Measurements from ENCODE around the gene NPAS3. TPM values are rescaled to one million over a fixed set of nuclear protein-coding genes. Genes with fewer than 3 reads are reported as not detected.

The NPAS3 gene
- total RNA-seq, 4 donors from 2014 or later, result 0.13 to 1.1 (median 0.47) TPM; not detected in 1

DNA sequence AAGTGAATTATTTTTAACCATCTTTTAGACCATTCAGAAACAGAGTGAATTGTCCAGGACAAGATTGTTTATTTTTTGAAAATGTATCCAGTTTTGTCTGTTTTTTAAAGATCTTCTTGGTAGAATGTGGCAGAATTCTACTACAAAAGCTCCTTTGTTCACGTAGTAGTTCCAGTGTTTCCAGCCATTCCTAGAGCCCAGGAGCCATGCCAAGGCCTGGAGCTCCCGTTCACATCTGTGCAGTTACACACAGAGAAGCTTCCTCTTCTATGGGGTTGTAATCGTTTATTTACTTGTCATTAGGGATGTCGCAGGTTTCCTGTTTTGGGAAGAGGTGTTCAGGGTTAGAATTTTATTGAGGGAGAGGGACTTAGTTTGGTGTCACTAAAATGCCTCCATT, 409.8 kb downstream of the NPAS3 start:
- no peaks in the 10 kb centered on the region for H3K4me1 ChIP-seq
- H3K9me3 ChIP-seq, result no peaks in the 10 kb centered on the region
- no peak for DNase-seq
- intact Hi-C loops (cut with DNase I), result no loop called here
- no peaks in the 10 kb centered on the region for H3K27me3 ChIP-seq
- H3K36me3 ChIP-seq, result no peaks in the 10 kb centered on the region
- H3K27ac ChIP-seq, result no peak overlapping the region
- TF ChIP-seq, protein P1, sequence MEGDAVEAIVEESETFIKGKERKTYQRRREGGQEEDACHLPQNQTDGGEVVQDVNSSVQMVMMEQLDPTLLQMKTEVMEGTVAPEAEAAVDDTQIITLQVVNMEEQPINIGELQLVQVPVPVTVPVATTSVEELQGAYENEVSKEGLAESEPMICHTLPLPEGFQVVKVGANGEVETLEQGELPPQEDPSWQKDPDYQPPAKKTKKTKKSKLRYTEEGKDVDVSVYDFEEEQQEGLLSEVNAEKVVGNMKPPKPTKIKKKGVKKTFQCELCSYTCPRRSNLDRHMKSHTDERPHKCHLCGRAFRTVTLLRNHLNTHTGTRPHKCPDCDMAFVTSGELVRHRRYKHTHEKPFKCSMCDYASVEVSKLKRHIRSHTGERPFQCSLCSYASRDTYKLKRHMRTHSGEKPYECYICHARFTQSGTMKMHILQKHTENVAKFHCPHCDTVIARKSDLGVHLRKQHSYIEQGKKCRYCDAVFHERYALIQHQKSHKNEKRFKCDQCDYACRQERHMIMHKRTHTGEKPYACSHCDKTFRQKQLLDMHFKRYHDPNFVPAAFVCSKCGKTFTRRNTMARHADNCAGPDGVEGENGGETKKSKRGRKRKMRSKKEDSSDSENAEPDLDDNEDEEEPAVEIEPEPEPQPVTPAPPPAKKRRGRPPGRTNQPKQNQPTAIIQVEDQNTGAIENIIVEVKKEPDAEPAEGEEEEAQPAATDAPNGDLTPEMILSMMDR (IDR thresholded peaks at IDR 0.05), result no peak
- no peak for TF ChIP-seq POLR2A (IDR thresholded peaks at IDR 0.05)
- 62 to 77% methylated on average over 4 of the region's 4 CpGs for WGBS, 2 donors
- no peak overlapping the region for H3K4me3 ChIP-seq

DNA sequence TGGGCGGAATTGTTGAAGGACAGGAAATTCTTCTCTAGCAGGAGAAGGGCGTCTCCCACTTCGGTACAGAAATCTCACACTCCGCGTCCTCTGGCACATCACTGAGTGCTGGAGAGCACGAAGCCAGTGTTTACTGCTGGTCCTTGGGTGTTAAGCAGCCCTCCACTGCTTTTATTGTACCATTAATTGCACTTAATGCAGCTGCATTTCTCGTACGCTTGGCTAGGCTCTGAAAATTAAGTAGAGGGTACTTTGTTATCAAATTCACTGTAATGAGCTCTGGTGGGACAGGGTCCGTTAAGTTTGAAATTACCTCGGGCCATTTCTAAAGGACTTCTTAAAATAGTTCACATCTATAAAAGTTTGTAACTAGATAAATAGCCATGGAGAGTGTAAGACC, 411.2 kb downstream of the NPAS3 start:
- Histone ChIP-seq H3K4me1 (no peaks in the 10 kb centered on the region), H3K4me3 (no peak overlapping the region), H3K36me3 (no peaks in the 10 kb centered on the region), H3K9me3 (no peaks in the 10 kb centered on the region), H3K27me3 (no peaks in the 10 kb centered on the region), H3K27ac (no peak overlapping the region)
- intact Hi-C loops (cut with DNase I), result no loop called here
- WGBS, 2 donors, result 65 to 82% methylated on average over 9 to 10 of the region's 10 CpGs
- TF ChIP-seq POLR2A (IDR thresholded peaks at IDR 0.05), result no peak
- TF ChIP-seq, protein P1 (IDR thresholded peaks at IDR 0.05), result no peak
- DNase-seq, result no peak

DNA sequence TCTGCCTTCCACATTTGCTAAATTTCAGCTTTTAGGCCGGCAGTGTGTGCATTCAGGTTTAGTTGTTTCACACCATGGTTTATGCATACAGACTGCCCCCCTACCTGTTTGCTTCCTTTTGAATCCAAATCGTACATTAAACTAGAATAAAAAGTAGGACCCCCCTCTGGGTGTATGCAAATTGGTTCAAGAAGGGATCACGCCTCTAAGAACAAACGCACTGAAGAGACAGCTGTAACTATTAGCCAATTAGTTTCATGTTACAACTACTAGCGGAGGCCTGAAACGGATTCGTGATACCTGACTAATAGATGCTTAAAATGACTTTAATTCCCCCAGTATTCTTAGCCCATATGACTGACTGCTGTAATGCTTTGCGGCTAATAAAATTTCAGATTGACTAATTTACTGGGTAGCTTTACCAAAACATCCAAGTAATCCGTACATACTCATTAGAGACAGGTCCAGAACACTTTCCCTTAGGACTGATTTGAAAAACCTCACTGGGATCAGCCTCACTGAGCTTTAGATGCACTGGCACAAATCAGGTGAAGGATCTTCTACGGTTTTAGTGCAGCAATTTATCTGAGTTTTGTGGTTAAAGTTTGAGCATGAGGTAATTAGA, 411.8 kb downstream of the NPAS3 start:
- Histone ChIP-seq H3K9me3 (no peaks in the 10 kb centered on the region), H3K27me3 (no peaks in the 10 kb centered on the region), H3K4me3 (no peak overlapping the region), H3K27ac (no peak overlapping the region), H3K36me3 (no peaks in the 10 kb centered on the region), H3K4me1 (no peaks in the 10 kb centered on the region)
- TF ChIP-seq POLR2A (IDR thresholded peaks at IDR 0.05), result no peak
- TF ChIP-seq, protein P1 (IDR thresholded peaks at IDR 0.05), result no peak
- DNase-seq, result no peak
- WGBS, 2 donors, result 76% methylated on average over 10 of the region's 10 CpGs
- intact Hi-C loops (cut with DNase I), result no loop called here

DNA sequence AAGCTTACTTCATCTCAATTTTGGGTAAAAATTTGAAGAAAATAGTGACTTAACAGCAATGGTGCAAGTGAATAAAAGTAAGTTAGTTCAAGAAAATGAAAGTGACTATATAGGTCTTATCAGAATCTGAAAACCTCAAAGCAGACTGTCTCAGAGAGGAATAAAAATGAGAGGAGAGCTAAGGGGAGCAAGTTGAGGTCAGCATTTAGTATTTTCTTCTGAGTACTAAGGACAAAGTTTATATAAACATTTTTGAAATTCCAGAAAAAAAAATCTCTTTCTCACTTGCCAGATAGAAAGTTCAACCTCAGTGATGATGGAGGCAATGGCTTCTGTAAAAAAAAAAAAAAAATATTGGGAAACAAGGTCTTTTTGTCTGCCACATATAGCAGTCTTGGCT, 414.1 kb downstream of the NPAS3 start:
- Histone ChIP-seq H3K36me3 (no peaks in the 10 kb centered on the region), H3K4me3 (no peak overlapping the region), H3K27me3 (no peaks in the 10 kb centered on the region), H3K27ac (no peak overlapping the region), H3K4me1 (no peaks in the 10 kb centered on the region), H3K9me3 (no peaks in the 10 kb centered on the region)
- TF ChIP-seq POLR2A (IDR thresholded peaks at IDR 0.05), result no peak
- TF ChIP-seq, protein P1 (IDR thresholded peaks at IDR 0.05), result no peak
- DNase-seq, result no peak
- intact Hi-C loops (cut with DNase I), result no loop called here

DNA sequence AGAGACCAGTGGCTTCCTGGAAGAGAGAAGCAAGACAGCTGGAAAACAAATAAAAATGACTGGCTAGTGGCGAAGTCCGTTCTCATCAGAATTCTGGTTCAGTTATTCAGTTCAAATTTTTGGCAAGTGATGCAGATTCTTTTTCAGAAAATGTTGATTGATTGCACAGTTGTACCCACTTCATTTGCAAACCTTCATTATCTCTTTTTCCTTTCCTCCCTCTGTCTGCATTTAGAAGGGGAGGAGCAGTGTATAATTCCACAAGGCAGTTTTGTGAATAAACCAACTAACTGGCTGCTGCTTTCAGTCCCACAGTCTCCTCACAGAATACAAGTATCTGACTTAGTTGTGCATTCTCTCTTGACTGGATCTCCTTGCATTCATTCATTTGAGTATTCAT, 417.5 kb downstream of the NPAS3 start:
- no peaks in the 10 kb centered on the region for H3K36me3 ChIP-seq
- no peak overlapping the region for H3K4me3 ChIP-seq
- H3K27ac ChIP-seq, result no peak overlapping the region
- H3K27me3 ChIP-seq, result no peaks in the 10 kb centered on the region
- H3K4me1 ChIP-seq, result no peaks in the 10 kb centered on the region
- H3K9me3 ChIP-seq, result no peaks in the 10 kb centered on the region
- 60 to 85% methylated on average over 2 of the region's 2 CpGs for WGBS, 2 donors
- TF ChIP-seq POLR2A (IDR thresholded peaks at IDR 0.05), result no peak
- TF ChIP-seq, protein P1 (IDR thresholded peaks at IDR 0.05), result no peak
- intact Hi-C loops (cut with DNase I), result no loop called here
- DNase-seq, result no peak
